Smooth muscle cell (in vitro differentiated cells): Measurements from ENCODE around the gene HK2. TPM values are rescaled to one million over a fixed set of nuclear protein-coding genes. Genes with fewer than 3 reads are reported as not detected.

Experiments used
- DNase-seq: peaks from one replicate; lab custom pipeline; 2025; ENCODE audit not compliant: unreplicated experiment; lab: John Stamatoyannopoulos, UW
- H2AFZ ChIP-seq: fragments of 200-600 bp; sonication (generic); 2 replicates; pipeline ENCODE4 v1.6.0; 2016; ENCODE audit warnings: antibody characterized with exemption, low read depth, mild to moderate bottlenecking
- H3F3A ChIP-seq: fragments of 200-600 bp; sonication (generic); 2 replicates; pipeline ENCODE4 v1.6.0; 2017; ENCODE audit warnings: antibody characterized with exemption, low read depth
- H3K27ac ChIP-seq: fragments of 200-600 bp; sonication (generic); 2 replicates; pipeline ENCODE4 v1.5.1; 2016; ENCODE audit warnings: low read depth, mild to moderate bottlenecking
- H3K27me3 ChIP-seq: fragments of 200-600 bp; sonication (generic); 2 replicates; pipeline ENCODE4 v1.6.1; 2016; ENCODE audit warnings: low read depth, mild to moderate bottlenecking
- H3K36me3 ChIP-seq: fragments of 200-600 bp; sonication (generic); 2 replicates; pipeline ENCODE4 v1.5.1; 2016; ENCODE audit warnings: low read depth
- H3K4me1 ChIP-seq: fragments of 200-600 bp; sonication (generic); 2 replicates; pipeline ENCODE4 v1.5.1; 2016; ENCODE audit warnings: low read depth
- H3K4me2 ChIP-seq: fragments of 200-600 bp; sonication (generic); 2 replicates; pipeline ENCODE4 v1.6.0; 2016; ENCODE audit warnings: mild to moderate bottlenecking
- H3K4me3 ChIP-seq: fragments of 200-600 bp; sonication (generic); 2 replicates; pipeline ENCODE4 v1.5.1; 2016; ENCODE audit warnings: mild to moderate bottlenecking
- H3K79me2 ChIP-seq: fragments of 200-600 bp; sonication (generic); 2 replicates; pipeline ENCODE4 v1.6.0; 2016; ENCODE audit warnings: low read depth, mild to moderate bottlenecking
- H3K9ac ChIP-seq: fragments of 200-600 bp; sonication (generic); 2 replicates; pipeline ENCODE4 v1.6.0; 2016; ENCODE audit warnings: low read depth
- H3K9me3 ChIP-seq: fragments of 200-600 bp; sonication (generic); replicated peaks from 2 replicates; pipeline ENCODE4 v1.5.1; 2016; ENCODE audit warnings: low read depth
- H4K20me1 ChIP-seq: fragments of 200-600 bp; sonication (generic); 2 replicates; pipeline ENCODE4 v1.6.0; 2016; ENCODE audit warnings: low read depth
- WGBS: methylation state at CpG from one replicate; pipeline ENCODE4 v1.1.7; 2016; ENCODE audit warnings: low lambda C conversion rate; 5-methylcytosine and 5-hydroxymethylcytosine counted together
- polyA plus RNA-seq: library from polyadenylated mRNA; unstranded; fragments of >200 nt; fragmentation: Nextera tagmentation; extraction: Ambion mirVana; gene quantifications from 2 replicates; pipeline ENCODE4 v1.2.1, GENCODE V29; 2016
- total RNA-seq: library from RNA; depleted of rRNA; stranded (reverse); fragments of >200 nt; gene quantifications from 2 replicates; pipeline ENCODE4 v1.2.3, GENCODE V29; 2014
- TF ChIP-seq, protein P1 (sequence below): fragments of 200-600 bp; sonication (generic); IDR thresholded peaks from 2 replicates; pipeline ENCODE4 v1.5.1; 2017; ENCODE audit warnings: borderline replicate concordance, mild to moderate bottlenecking, antibody characterized with exemption; ENCODE audit not compliant: insufficient read depth, poor library complexity, severe bottlenecking

HK2 gene
- total and polyA plus RNA-seq, 2 experiments from 2014 or later, result 20.3 to 38.0 TPM

DNA sequence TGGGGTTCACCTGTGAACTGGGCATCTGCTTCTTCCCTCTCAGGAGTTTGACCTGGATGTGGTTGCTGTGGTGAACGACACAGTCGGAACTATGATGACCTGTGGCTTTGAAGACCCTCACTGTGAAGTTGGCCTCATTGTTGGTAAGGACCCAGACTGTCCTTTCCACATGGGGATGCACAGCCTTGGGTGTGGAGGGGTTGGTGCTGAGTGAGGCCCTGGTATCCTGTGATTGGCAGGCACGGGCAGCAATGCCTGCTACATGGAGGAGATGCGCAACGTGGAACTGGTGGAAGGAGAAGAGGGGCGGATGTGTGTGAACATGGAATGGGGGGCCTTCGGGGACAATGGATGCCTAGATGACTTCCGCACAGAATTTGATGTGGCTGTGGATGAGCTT, 52.3 kb downstream of the HK2 start:
- H4K20me1 ChIP-seq, result no peaks in the 10 kb centered on the region
- WGBS, result 100% methylated on average over 8 of the region's 8 CpGs
- no peaks in the 10 kb centered on the region for H3K27me3 ChIP-seq
- DNase-seq, result no peak
- H3K79me2 ChIP-seq, result no peaks in the 10 kb centered on the region
- H3K9ac ChIP-seq, result no peak overlapping the region
- peak overlapping the region; percentile 92 for H3K27ac ChIP-seq
- peaks cover 21% of the 10 kb centered on the region for H3K36me3 ChIP-seq
- no peak overlapping the region for H2AFZ ChIP-seq
- H3K4me2 ChIP-seq, result no peak overlapping the region
- H3K9me3 ChIP-seq, result no peaks in the 10 kb centered on the region
- H3F3A ChIP-seq, result peaks cover 10% of the 10 kb centered on the region
- H3K4me3 ChIP-seq, result no peak overlapping the region
- TF ChIP-seq, protein P1, sequence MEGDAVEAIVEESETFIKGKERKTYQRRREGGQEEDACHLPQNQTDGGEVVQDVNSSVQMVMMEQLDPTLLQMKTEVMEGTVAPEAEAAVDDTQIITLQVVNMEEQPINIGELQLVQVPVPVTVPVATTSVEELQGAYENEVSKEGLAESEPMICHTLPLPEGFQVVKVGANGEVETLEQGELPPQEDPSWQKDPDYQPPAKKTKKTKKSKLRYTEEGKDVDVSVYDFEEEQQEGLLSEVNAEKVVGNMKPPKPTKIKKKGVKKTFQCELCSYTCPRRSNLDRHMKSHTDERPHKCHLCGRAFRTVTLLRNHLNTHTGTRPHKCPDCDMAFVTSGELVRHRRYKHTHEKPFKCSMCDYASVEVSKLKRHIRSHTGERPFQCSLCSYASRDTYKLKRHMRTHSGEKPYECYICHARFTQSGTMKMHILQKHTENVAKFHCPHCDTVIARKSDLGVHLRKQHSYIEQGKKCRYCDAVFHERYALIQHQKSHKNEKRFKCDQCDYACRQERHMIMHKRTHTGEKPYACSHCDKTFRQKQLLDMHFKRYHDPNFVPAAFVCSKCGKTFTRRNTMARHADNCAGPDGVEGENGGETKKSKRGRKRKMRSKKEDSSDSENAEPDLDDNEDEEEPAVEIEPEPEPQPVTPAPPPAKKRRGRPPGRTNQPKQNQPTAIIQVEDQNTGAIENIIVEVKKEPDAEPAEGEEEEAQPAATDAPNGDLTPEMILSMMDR, result no peak
- peaks cover 8% of the 10 kb centered on the region for H3K4me1 ChIP-seq

DNA sequence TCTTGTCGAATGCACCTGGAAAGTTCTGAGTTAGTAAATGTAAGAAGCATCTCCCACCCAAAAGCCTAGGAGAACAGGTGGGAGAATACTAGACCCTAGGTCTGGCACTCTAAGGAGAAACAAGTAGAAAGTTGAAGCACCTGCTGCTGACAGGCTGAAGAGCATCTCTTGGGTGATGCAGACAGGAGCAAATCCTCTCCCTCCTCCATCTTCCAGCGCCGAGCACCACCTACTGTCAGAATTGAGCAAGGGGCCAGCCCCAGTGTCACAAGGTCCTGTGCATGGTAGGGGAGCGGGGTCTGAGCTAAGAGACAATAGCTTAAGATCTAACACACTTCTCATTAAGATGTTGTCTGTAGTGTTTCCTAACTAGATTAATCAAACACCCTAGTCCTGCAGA, 52.9 kb downstream of the HK2 start:
- H2AFZ ChIP-seq, result no peak overlapping the region
- TF ChIP-seq, protein P1, result no peak
- H3K79me2 ChIP-seq, result no peaks in the 10 kb centered on the region
- H4K20me1 ChIP-seq, result no peaks in the 10 kb centered on the region
- WGBS, result 92% methylated on average over 4 of the region's 4 CpGs
- H3K27me3 ChIP-seq, result no peaks in the 10 kb centered on the region
- H3K4me2 ChIP-seq, result peak overlapping the region; percentile 71
- H3K4me1 ChIP-seq, result peaks cover 8% of the 10 kb centered on the region
- no peak for DNase-seq
- peak overlapping the region; percentile 92 for H3K27ac ChIP-seq
- no peak overlapping the region for H3K4me3 ChIP-seq
- peaks cover 10% of the 10 kb centered on the region for H3F3A ChIP-seq
- H3K36me3 ChIP-seq, result peaks cover 16% of the 10 kb centered on the region
- no peak overlapping the region for H3K9ac ChIP-seq
- no peaks in the 10 kb centered on the region for H3K9me3 ChIP-seq

DNA sequence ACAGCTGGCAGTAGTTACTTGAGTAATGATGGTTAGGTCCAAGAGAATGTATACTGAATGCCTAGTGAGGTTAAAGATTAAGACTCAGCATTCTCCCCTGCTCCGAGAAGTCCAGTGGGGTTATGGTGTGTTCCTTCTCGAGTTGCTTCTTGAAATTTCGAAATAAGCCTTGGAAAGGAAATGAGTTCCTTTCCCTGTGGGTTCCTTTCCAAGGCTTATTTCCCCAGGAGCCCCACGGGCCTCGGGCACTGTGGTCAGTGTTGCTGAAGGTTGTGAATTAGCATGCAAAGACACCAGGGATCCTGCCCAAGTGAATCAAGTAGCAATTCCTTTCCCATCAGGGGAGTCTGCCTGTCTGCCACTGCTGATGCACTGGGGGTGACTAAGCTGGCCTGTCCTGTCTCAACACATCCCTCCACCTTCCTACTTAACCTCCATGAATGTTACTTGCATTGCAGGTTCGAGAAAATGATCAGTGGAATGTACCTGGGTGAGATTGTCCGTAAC, 53.6 kb downstream of the HK2 start:
- 33% methylated on average over 7 of the region's 7 CpGs for WGBS

More for the DNA sequence above, 53.6 kb downstream of the HK2 start:
- H3K27ac ChIP-seq, result peak overlapping the region; percentile 92
- TF ChIP-seq, protein P1, result no peak
- H3F3A ChIP-seq, result peaks cover 12% of the 10 kb centered on the region
- H3K9ac ChIP-seq, result peak overlapping the region; percentile 75
- H3K4me1 ChIP-seq, result peaks cover 8% of the 10 kb centered on the region
- H4K20me1 ChIP-seq, result no peaks in the 10 kb centered on the region
- no peaks in the 10 kb centered on the region for H3K9me3 ChIP-seq
- DNase-seq, result no peak
- no peaks in the 10 kb centered on the region for H3K27me3 ChIP-seq
- H2AFZ ChIP-seq, result no peak overlapping the region
- no peak overlapping the region for H3K4me3 ChIP-seq
- H3K4me2 ChIP-seq, result peak overlapping the region; percentile 71
- H3K36me3 ChIP-seq, result peaks cover 13% of the 10 kb centered on the region
- H3K79me2 ChIP-seq, result no peaks in the 10 kb centered on the region
